ENCODE measurements around the gene TSC2. TPM values are rescaled to one million over a fixed set of nuclear protein-coding genes. Genes with fewer than 3 reads are reported as not detected.
"Not testable (repeated sequence)": the region's sequence is repeated elsewhere in the genome, so short reads cannot be mapped to it uniquely, and the experiment has no call there.

The TSC2 gene
- polyA plus RNA-seq, 1 experiment = 35.9 TPM

GRCh38 chr16:2102471-2102870 is 54.7 kb downstream of the TSC2 start:
- no peak for DNase-seq (ENCODE audit: low read depth, low spot score)
- no peak for TF ChIP-seq CTCF (IDR thresholded peaks at IDR 0.05; ENCODE audit: low read depth, low read length)
- Histone ChIP-seq H3K27ac (ENCODE audit: low read depth, low read length) (no peak overlapping the region), H3K9me3 (ENCODE audit: control insufficient read depth, insufficient read depth, low read length) (no peaks in the 10 kb centered on the region; the same call in 1 of the 2 replicates), H3K27me3 (ENCODE audit: control insufficient read depth, insufficient read depth, low read length) (no peaks in the 10 kb centered on the region), H3K4me3 (ENCODE audit: low read depth, low read length) (no peak overlapping the region)
- ChIA-PET CTCF (no interaction called here), POLR2A (no interaction called here)

DNA sequence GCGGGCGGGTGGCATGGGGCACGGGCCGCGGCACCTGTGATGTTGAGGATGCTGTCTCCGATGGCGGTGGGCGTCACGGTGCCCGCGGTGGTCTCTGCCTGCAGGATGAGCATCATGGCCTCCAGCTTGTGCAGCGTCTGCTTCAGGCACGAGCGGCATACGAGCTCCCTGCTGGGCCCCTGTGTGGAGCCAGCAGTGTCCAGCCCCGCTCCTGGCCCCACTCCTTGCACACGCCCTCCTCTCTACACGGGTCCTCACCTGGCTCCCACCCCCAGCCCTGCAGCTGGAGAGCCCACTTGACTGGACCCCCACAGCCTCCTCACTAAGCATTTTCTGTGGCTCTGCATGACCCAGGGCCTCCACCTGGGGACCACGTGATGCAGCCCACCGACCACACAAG is 56.7 kb downstream of the TSC2 start:
- H3K4me3 ChIP-seq (ENCODE audit: low read depth, low read length); CTCF ChIA-PET; H3K9me3 ChIP-seq (ENCODE audit: control insufficient read depth, insufficient read depth, low read length); H3K27ac ChIP-seq (ENCODE audit: low read depth, low read length); H3K27me3 ChIP-seq (ENCODE audit: control insufficient read depth, insufficient read depth, low read length); DNase-seq (ENCODE audit: low read depth, low spot score); POLR2A ChIA-PET: not testable (repeated sequence)

GRCh38 chr16:2105291-2105690 is 57.5 kb downstream of the TSC2 start:
- POLR2A ChIA-PET; H3K27ac ChIP-seq (ENCODE audit: low read depth, low read length); H3K27me3 ChIP-seq (ENCODE audit: control insufficient read depth, insufficient read depth, low read length); H3K9me3 ChIP-seq (ENCODE audit: control insufficient read depth, insufficient read depth, low read length); CTCF ChIA-PET; DNase-seq (ENCODE audit: low read depth, low spot score); H3K4me3 ChIP-seq (ENCODE audit: low read depth, low read length): not testable (repeated sequence)

DNA sequence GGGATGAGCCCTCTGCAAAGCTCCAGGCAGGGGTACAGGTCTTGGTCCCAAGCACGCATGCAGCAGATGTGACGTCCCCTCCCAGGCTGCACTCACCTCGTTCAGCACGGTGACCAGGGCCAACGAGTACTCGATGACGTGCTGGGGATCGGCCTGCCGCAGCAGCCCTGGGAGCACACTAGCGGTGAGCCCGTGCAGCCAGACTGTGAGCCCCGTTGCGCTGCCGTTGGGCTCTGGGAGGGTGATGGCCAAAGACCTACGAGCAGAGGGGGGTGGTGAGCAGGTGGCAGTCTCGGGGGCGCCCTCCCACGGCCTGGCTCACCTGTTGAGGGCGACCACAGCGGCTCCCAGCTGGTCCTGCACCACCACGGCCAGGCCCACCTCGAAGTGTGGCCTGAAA is 58.0 kb downstream of the TSC2 start:
- DNase-seq (ENCODE audit: low read depth, low spot score); H3K27me3 ChIP-seq (ENCODE audit: control insufficient read depth, insufficient read depth, low read length); H3K4me3 ChIP-seq (ENCODE audit: low read depth, low read length); H3K27ac ChIP-seq (ENCODE audit: low read depth, low read length); H3K9me3 ChIP-seq (ENCODE audit: control insufficient read depth, insufficient read depth, low read length); CTCF ChIA-PET; POLR2A ChIA-PET: not testable (repeated sequence)

GRCh38 chr16:2106211-2106610 is 58.4 kb downstream of the TSC2 start:
- H3K27me3 ChIP-seq (ENCODE audit: control insufficient read depth, insufficient read depth, low read length); POLR2A ChIA-PET; H3K27ac ChIP-seq (ENCODE audit: low read depth, low read length); H3K4me3 ChIP-seq (ENCODE audit: low read depth, low read length); DNase-seq (ENCODE audit: low read depth, low spot score); H3K9me3 ChIP-seq (ENCODE audit: control insufficient read depth, insufficient read depth, low read length); CTCF ChIA-PET: not testable (repeated sequence)

- CTCF ChIA-PET; POLR2A ChIA-PET; H3K27me3 ChIP-seq (ENCODE audit: control insufficient read depth, insufficient read depth, low read length); H3K9me3 ChIP-seq (ENCODE audit: control insufficient read depth, insufficient read depth, low read length); H3K4me3 ChIP-seq (ENCODE audit: low read depth, low read length): not testable (repeated sequence)
- H3K27ac ChIP-seq (ENCODE audit: low read depth, low read length) = peak overlapping the region; percentile 83
- peak; percentile 44 for DNase-seq (ENCODE audit: low read depth, low spot score)
Observed at GRCh38 chr16:2107121-2107790, 59.5 kb downstream of the TSC2 start.

GRCh38 chr16:2107791-2108125 is 60.0 kb downstream of the TSC2 start:
- H3K9me3 ChIP-seq (ENCODE audit: control insufficient read depth, insufficient read depth, low read length); H3K27me3 ChIP-seq (ENCODE audit: control insufficient read depth, insufficient read depth, low read length); DNase-seq (ENCODE audit: low read depth, low spot score); CTCF ChIA-PET; POLR2A ChIA-PET; H3K4me3 ChIP-seq (ENCODE audit: low read depth, low read length): not testable (repeated sequence)
- peak overlapping the region; percentile 83 for H3K27ac ChIP-seq (ENCODE audit: low read depth, low read length)

DNA sequence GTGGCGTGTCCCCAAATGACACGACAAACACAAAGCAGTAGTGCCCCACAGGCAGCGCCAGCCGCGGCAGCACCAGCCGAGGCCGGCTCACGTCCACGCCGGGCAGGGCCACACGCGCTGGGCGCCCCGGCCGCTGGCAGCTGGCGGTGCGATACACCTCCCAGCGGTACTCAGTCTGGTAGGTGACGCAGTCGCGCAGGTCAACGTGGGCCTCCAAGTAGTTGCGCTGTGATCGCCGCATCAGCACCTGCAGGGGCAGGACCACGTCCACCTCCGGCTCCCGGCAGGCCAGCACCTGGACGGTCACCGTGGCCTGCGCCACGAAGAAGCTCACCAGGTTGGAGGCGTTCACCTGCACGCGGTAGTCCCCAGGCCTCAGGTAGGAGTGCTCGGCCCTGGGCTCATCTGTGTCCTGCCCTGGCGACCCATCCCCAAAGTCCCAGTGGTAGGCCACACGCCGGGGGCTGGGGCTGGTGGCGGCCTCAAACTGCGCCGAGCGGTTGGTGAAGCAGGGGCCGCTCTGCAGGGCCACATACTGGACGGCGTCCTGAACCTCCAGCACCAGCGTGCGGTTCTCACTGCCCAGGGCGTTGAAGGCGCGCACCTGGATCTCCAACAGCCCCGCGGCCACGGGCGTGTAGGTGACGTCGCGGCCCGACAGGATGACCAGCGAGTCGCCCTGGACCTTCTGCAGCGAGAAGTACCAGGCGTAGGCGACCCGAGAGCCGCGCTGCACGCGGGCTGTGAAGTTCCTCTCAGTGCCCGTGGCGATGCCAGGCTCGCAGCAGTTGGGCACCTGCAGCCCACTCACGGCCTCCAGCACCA is 60.9 kb downstream of the TSC2 start:
- H3K27me3 ChIP-seq (ENCODE audit: control insufficient read depth, insufficient read depth, low read length); H3K27ac ChIP-seq (ENCODE audit: low read depth, low read length); POLR2A ChIA-PET; H3K9me3 ChIP-seq (ENCODE audit: control insufficient read depth, insufficient read depth, low read length); CTCF ChIA-PET; H3K4me3 ChIP-seq (ENCODE audit: low read depth, low read length); DNase-seq (ENCODE audit: low read depth, low spot score): not testable (repeated sequence)

DNA sequence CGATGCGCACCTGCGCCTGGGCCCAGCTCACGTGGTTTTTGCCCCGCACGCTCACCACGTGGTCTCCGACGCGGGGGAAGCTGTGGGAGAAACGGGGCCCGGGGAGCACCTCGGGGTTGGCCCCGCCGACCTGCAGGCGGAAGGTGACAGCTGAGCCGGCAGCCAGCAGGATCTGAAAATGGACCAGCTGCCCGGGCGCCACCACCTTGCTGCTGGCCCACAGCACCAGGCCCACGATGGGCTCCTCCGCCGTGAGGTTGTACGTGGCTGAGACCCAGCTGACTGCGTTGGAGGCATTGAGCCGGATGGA is 61.4 kb downstream of the TSC2 start:
- H3K27ac ChIP-seq (ENCODE audit: low read depth, low read length); H3K27me3 ChIP-seq (ENCODE audit: control insufficient read depth, insufficient read depth, low read length); CTCF ChIA-PET; DNase-seq (ENCODE audit: low read depth, low spot score); H3K4me3 ChIP-seq (ENCODE audit: low read depth, low read length); H3K9me3 ChIP-seq (ENCODE audit: control insufficient read depth, insufficient read depth, low read length): not testable (repeated sequence)
- POLR2A ChIA-PET = interaction anchor here (0.6 kb wide), 1 partner anchor 21 kb away, joined by 3 read pairs; no protein-coding TSS in a partner anchor

- POLR2A ChIA-PET = interaction anchor here (0.6 kb wide), 1 partner anchor 21 kb away, joined by 3 read pairs; no protein-coding TSS in a partner anchor
- H3K27me3 ChIP-seq (ENCODE audit: control insufficient read depth, insufficient read depth, low read length) = not testable (repeated sequence)
Observed at GRCh38 chr16:2109872-2110271, 62.1 kb downstream of the TSC2 start.

GRCh38 chr16:2110332-2111008 is 62.7 kb downstream of the TSC2 start:
- H3K27me3 ChIP-seq (ENCODE audit: control insufficient read depth, insufficient read depth, low read length); CTCF ChIA-PET; H3K27ac ChIP-seq (ENCODE audit: low read depth, low read length); H3K9me3 ChIP-seq (ENCODE audit: control insufficient read depth, insufficient read depth, low read length); H3K4me3 ChIP-seq (ENCODE audit: low read depth, low read length); POLR2A ChIA-PET; DNase-seq (ENCODE audit: low read depth, low spot score): not testable (repeated sequence)

More at GRCh38 chr16:2109872-2110271, 62.1 kb downstream of the TSC2 start:
- DNase-seq (ENCODE audit: low read depth, low spot score); H3K4me3 ChIP-seq (ENCODE audit: low read depth, low read length); CTCF ChIA-PET; H3K27ac ChIP-seq (ENCODE audit: low read depth, low read length); H3K9me3 ChIP-seq (ENCODE audit: control insufficient read depth, insufficient read depth, low read length): not testable (repeated sequence)

Measured in AG04450 (cell line).